G401 (cell line): ENCODE results near the gene ERFE. TPM values are rescaled to one million over a fixed set of nuclear protein-coding genes. Genes with fewer than 3 reads are reported as not detected.
"Not testable (repeated sequence)": the region's sequence is repeated elsewhere in the genome, so short reads cannot be mapped to it uniquely, and the experiment has no call there.

ENCODE experiments used
- DNase-seq: peaks from one replicate; pipeline ENCODE4 v3.0.0-alpha.2; 2015; ENCODE audit warnings: low spot score
- in situ Hi-C: cut with HindIII; loops from 2 replicates; pipeline ENCODE4 v1.10.0; 2016; ENCODE audit warnings: low sequenced_read_pairs, mixed read lengths
- total RNA-seq: library from RNA; depleted of rRNA; stranded (reverse); fragments of >200 nt; shearing (Covaris generic); gene quantifications from 2 replicates; pipeline ENCODE4 v1.2.3, GENCODE V29; 2014; rRNA removed

Gene ERFE, protein sequence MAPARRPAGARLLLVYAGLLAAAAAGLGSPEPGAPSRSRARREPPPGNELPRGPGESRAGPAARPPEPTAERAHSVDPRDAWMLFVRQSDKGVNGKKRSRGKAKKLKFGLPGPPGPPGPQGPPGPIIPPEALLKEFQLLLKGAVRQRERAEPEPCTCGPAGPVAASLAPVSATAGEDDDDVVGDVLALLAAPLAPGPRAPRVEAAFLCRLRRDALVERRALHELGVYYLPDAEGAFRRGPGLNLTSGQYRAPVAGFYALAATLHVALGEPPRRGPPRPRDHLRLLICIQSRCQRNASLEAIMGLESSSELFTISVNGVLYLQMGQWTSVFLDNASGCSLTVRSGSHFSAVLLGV
- total RNA-seq = 5.1 and 9.4 TPM in 2 replicates

DNA sequence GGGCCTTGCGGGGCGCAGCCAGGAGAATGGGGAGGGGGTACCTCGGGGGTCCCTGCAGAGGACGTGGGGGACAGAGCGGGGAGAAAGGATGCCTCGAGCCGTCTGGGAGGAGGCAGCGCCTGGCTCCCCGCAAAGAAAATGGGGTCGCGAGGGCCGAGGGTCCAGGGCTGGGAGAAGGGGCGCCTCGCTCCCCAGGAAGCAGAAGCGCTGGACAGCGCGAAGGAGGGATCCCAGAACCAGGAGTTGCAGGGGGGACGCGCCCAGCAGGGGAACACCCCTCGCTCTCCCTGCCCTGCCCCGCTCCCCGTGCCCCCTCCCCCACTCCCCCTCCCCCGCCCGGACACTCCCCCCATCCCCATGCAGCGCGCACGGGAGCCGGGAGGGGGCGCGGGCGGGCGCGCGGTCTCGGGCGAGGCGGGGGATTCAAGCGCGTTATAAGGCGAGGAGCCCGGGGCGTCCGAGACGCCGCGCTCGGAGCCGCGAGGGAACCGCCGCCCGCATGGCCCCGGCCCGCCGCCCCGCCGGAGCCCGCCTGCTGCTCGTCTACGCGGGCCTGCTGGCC, at the start of gene ERFE:
TSS of gene ERFE (plus strand) at position 462 of the 562 bp plus-strand sequence. CDS start at position 500, 38 bp downstream.
- in situ Hi-C loops = no loop called here

DNA sequence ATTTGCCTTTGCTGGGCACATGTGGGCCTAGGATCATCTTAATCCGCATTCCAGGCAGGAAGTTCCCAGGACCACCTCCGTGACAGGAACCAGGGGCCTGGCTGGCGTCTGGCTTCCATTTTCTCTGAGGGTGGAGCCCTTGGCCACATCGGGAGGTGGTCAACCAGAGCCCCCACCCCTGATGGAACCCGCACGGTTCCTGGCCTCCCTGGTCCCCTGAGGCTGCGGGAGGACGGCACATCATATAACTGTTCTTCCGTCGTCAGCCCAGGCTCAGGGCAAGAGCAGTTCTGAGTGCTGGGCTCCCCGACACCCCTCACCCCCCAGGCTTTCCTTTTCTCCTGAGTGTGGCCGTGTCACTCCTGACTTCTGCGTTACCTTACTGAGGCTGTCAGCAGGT, 45.2 kb upstream of the ERFE start:
- in situ Hi-C loops = no loop called here
- DNase-seq = no peak

More for the DNA sequence above, at the start of gene ERFE:
- DNase-seq = no peak

DNA sequence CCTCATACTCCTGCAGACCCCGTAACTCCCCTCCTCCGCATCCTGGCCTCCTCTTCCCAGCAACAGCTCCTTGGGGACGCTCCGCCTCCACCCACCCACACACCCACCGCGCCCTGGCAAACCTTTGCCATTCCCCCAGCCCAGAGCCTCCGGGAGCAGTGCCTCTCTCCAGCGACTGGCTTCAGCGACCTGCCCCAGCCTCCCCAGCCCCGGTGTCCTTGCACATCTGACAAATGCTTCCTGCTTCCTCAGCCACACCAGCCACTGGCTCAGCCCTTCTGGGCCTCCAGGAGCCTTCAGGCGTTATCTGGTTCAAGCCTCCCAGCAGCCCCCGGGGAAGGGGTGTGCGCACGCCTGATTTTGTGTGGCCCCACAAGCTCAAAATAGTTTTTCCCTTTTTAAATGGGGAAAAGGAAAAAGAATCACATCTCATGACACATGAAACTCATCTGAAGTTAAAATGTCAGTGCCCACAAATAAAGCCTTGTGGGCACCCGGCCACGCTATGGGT, 44.4 kb upstream of the ERFE start:
- no peak for DNase-seq
- in situ Hi-C loops = no loop called here

DNA sequence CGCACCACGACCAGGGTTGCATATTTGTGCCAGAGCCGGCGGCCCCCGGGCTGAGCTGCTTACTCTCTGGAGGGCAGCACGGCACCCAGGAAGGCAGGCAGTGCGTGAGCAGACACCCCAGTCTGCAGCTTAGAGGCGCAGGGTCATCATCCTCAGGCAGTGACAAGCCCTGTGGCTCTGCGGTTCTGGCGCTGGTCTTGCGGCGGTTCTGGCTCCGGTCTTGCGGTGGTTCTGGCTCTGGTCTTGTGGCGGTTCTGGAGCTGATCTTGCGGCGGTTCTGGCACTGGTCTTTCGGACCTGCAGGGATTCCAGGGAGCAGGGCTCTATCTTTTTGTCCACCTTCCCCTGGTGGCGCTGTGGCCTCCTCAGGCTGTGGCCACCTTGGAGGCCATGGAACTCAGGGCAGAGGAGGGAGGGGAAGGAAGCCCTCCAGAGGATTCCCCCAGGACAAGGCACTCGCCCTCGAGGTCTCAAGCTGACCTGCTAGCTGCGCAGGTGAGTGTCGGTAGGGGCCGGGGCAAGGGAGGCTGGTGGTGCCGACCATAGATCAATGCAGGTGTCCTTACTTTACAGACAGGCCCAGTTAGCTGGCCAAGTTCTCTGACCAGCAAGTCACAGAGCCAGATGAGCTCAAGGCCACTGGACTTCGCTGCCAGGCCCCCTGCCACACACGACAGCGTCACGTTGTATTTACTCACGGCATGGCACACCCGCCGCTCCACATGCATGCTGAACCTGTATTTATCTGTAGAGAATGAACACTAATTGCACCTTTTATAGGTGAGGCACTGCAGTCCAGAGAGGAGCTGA, 43.7 kb upstream of the ERFE start:
- DNase-seq = no peak
- in situ Hi-C loops = no loop called here

DNA sequence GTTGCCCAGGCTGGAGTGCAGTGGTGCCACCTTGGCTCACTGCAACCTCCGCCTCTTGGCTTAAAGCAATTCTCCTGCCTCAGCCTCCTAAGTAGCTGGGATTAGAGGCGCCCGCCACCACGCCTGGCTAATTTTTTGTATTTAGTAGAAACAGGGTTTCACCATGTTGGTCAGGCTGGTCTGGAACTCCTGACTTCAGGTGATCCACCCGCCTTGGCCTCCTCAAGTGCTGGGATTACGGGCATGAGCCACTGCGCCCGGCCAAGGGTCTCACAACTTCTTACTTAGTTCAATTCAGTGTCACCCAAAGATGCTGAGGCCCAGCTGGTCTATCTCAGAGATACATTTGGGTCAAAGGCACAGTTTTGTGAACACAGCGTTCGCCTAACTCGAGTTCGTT, 43.1 kb upstream of the ERFE start:
- DNase-seq, in situ Hi-C loops: not testable (repeated sequence)

DNA sequence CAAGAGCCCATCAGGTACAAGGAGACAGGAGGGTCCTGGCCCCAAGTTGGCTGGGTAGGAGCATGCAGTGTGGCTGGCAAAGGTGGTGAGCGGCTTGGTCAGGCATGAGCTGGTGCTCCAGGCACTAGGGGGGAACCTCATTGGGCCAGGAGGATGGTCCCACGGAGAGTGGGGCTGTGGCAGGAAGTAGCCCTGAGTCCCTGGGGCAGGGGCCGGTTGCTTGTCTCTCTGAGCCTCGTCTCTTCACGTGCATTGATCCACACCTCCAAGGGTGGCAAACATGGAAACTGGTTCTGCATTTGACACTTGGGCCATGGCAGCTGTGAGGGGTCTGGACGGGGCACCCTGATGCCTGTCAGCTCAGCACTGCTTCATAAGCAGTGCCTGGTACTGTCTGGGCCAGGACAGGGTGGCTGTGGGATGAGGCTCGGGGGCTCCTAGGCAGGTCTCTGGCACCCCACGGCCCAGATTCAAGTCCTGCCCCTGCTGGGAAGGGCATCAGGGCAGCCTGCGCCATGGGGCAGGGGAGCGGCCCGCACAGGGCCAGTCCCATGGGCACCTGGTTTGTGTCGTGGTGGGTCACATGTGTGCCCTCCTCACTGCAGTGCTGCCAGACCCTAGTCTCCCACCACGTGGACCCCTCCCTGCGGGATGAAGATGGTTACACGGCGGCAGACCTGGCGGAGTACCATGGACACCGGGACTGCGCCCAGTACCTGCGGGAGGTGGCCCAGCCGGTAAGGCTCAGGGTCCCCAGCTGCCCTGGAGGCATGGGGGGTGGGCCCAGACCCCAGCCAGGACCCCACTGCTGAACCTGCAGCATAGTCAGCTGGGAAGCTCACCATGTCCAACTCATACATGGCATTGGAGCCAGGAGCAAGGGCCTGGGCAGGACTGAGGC, 42.2 kb upstream of the ERFE start:
- in situ Hi-C loops = no loop called here
- DNase-seq = no peak

DNA sequence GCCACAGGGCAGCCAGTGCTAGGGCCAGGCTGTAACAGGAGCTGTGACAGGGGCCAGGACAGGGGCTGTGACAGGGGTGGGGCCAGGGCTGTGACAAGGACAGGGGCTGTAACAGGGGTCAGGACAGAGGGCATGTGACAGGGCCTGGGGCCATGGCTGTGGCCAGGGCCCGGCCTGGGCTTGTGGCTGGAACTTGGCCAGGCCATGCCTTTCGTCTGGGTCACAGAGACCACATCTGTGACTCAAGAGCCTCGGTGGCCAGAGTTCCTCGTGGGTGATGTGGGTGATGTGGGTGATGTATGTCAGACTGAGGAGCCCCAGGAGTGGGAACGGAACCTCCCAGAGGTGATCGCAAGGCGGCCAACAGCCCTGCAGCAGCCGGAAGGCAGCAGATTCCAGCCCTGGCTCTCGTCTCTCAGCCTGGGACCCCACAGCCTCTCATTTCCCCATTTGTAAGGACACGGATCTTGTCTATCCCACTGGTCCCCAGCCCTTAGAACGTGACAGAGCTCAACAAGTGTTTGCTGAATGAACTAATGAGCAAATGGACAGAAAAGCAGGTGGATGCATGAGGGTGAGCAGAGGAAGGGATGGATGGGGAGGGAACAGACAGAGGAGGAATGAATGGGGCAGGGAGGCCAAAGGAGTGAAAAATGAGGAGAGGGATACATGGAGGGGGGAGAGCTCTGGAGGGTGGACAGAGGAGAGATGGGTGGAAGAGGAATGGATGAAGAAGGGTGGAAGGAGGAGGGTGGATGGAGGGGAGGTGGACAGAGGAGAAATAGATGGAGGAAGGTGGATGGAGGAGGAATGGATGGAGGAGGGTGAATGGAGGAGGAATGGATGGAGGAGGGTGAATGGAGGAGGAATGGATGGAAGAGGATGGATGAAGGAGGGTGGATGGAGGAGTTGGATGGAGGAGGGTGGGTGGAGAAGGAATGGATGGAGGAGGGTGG, 41.3 kb upstream of the ERFE start:
- no peak for DNase-seq
- in situ Hi-C loops = no loop called here

DNA sequence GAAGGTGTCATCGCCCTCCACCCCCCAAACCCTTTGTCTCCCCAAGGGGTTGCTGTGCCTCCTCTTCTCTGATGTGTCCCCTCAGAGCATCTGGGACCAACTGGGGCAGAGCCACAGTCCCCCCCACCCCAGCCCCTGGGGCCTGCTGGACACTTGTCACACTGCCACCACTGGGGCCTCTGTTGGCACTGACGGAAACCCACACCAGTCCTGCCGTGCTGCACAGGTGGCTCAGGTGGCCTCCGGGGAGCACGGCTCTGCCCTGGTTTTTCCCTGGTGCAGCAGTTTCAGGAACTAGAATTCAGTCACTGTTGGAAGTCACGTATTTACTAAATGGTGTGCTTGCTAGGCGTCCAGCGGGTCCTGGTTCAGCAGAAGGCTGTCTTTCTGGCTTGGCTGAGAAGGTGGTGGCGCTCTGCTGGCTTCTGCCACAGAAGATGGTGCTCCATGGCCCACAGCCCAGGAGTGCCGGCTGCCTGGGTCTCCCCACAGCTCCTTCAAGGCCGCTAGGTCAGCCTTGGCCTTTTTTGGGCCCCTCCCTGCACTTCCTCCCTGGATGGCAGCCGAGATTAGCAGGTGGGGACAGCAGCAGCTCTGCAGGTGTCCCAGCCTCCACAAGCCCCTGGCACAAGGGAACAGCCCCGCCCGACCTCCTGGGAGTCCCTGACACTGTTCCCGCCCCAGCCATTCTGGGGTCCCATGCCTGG, 38.9 kb upstream of the ERFE start:
- in situ Hi-C loops = no loop called here
- DNase-seq = peak; percentile 82

DNA sequence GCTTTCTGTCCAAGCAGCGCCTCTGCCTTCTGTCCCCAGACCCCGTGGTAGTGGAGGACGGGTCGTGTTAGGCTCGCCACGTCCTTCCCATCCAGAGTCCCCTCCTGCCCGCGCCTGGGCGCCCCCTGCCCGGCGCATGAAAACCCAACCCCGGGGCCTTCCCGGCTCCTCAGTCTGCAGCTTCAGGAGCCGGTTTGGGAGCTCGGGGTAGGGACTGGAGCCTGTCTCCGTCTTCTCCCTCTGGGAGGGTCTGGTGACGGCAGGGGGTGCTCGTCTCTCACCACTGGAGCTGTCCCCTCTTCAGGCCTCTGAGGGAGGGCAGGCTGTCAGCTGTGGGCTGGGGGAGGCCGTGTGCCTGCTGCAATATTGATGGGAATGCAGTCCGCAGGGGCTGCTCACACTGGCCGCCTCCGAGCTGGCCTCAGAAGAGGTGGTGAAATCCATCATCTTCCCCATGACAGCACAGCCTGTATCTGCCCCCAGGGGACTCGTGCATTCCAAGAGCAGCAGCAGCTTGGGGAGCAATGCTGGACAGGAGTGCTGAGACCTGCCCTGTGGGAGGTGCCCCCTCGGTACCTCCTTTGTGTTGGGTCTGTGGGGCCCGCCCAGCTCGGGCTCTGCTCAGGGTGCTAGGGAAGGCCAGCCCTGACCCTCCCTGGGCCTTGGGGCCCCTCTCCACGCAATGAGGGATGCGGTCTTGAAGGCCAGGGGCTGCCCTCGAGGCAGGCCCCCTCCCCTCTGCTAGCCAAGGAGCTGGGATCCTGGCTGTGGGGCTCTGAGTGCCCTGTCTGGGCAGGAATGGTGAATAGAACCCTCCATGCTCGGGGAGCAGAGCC, 38.1 kb upstream of the ERFE start:
- no peak for DNase-seq
- in situ Hi-C loops = no loop called here

DNA sequence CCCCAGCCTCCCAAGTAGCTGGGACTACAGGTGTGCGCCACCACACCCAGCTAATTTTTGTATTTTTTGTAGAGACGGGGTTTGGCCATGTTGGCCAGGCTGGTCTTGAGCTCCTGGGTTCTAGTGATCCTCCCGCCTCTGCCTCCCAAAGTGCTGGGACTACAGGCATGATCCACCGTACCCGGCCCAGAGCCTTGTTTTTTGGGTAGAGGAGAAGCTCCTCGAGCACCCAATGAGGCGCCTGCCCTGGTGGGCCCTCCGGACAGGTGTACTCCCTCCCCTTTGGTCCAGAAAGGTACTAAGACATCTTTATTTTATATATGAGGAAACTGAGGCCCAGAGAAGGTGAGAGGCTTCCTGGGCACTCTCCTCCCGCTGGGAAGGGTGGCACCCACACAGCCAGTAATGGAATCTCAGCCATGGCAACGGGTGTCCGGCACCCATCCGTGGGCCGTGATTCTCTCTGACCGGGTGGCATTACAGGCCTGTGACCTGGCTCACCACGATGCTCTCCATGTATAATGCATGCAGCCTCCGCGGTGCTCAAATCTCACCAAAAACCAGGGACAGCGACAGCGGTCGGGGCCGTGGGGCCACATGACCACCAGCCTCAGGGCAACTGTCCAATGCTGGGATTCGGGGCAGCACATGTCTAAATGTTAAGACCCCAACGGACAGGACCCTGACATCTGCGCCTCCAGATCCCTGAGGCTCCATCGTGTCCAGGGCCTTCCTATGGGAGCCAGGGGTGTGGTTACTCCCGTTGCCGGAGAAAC, 37.1 kb upstream of the ERFE start:
- no peak for DNase-seq
- in situ Hi-C loops = no loop called here

DNA sequence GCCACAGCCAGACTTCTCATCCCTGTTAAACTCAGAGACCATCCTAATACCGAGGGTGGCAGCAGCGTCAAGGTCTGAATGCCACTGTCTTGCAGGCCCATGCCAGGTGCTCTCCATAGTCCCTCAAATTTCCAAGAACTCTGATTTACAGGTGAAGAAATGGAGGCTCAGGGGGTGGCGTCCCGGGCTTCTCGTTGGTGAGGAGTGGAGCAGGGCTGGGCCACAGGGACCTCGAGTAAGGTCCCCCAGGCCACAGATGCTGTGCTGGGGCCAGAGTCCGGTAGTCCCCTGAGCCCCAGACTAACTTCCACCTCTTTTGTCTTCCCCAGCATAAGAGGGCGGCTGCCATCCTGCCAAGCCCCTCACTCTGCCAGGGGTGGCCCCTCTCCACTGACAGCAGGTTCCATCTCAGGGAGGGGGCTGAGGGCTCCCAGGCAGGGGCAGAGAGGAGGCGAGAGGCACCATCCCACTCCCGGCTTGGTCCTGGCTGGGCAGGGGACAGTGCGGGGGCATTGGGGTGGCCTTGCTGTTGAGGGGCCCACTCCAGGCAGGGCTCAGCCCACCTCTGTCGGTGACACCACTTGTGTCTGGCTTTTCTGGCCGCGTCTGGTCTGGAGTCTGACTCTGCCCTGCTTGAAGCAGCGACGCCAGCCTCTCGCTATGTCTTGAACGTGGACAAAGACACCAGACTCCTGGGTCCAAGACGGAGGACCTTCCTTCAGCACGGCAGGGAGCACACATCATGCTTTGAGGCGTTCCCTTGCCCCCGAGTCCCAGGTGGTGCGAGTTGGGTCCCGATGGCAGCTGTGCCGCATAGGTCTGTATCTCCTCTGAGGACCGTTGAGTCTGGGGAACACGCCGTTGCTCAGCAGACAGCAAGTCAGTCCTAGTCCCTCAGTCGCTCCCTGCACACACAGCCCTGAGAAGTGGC, 36.2 kb upstream of the ERFE start:
- DNase-seq = no peak
- in situ Hi-C loops = no loop called here

DNA sequence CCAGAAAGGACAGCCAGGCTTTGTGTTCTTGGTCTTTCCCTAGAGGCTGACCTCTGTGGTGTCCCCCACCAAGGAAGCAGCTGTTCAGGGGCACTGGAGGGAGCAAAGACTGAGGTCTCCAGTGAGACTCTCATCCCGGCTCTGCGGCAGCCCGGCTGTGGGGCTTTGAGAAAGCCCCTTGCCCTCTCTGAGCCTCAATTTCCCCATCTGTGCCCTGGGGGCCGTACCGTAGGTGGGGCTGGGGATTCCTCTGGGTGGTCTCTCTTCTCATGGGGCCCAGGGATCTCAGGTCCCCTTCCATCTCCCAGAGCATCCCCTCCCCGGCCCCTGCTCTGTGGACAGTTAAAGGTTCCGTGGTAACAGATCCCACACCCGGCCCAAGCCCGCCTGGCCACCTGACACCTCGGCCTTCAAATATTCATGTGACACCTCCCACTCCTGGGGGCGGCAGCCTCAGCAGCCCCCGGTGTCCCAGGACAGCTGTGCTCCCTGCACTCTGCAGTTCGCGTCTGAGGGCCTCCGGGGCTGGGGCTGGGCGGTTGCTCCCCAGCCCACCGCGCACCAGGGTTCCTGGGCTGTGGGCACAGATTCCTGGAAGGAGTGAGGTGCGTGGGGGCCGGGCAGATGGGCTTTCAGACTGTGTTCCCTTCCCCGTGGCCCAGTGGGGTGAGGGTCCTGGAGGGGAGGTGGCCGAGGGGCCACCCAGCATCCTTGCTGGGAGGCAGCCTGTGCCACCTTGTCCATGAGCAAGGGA, 35.4 kb upstream of the ERFE start:
- DNase-seq = no peak
- in situ Hi-C loops = no loop called here

DNA sequence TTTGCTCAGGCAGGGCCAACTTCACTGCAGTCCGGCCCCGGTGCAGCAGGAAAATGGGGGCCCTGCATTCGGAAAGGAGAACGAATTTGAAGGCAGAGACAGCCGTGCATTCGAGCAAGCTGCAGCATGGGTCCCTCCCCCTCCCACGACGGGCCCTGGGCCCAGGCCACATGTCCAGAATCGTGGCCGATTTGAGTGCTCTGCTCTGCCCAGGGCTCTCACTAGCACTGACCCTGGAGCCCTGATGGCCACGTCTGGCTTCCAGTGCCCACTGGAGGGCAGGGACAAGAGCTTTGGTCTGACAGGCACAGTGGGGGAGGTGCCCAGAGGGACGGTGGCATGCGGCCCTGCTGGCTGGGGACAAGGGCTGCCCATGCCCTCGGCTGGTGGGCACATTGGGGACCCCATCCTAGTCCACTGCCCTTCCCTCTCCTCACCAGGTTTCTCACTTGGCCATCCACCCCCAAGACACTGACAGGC, 34.7 kb upstream of the ERFE start:
- in situ Hi-C loops = no loop called here

DNA sequence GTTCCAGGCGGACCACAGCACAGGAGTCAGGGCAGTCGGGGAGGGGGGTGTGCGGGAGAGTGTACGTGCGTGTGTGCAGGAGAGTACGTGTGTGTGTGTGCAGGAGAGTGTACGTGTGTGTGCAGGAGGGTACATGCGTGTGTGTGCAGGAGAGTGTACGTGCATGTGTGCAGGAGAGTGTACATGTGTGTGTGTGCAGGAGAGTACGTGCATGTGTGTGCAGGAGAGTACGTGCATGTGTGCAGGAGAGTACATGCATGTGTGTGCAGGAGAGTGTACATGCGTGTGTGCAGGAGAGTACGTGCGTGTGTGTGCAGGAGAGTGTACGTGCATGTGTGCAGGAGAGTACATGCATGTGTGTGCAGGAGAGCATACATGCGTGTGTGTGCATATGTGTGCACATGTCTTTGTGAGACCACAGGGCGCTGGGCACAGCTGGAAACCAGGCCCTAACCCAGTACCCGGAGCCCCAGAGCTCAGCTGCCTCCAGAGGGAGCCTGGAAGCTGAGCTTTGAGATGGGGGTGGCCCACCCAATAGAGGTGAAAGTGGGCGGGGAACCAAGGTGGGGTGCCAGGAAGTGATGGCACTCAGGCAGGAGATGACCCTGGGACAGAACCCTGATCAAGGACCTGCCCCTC, 34.2 kb upstream of the ERFE start:
- in situ Hi-C loops = no loop called here
- DNase-seq = no peak

More for the DNA sequence above, 34.7 kb upstream of the ERFE start:
- no peak for DNase-seq
